Right lobe of liver (tissue), 4 donors: ENCODE results near the gene FAM151A.

ENCODE experiments used
- CTCF ChIP-seq, 4 donors: fragments of 200-600 bp in 3 of 4; fragments of 450-650 bp in 1 of 4; IDR thresholded peaks; one replicate each; pipeline versions ENCODE4 v1.5.1 to v1.8.0; 2016 to 2022; ENCODE audit warnings: antibody characterized with exemption in 4 of 4, mild to moderate bottlenecking in 2 of 4
- POLR2A ChIP-seq: fragments of 450-650 bp; IDR thresholded peaks from one replicate; pipeline ENCODE4 v1.6.1; 2017; ENCODE audit warnings: antibody characterized with exemption, mild to moderate bottlenecking
- donor health status: DM: no; HTN: no; CAD: no.
- donor health status: DM: no; HTN: no; CAD: no.
- donor health status: DM: no; HTN: yes; CAD: no.

DNA sequence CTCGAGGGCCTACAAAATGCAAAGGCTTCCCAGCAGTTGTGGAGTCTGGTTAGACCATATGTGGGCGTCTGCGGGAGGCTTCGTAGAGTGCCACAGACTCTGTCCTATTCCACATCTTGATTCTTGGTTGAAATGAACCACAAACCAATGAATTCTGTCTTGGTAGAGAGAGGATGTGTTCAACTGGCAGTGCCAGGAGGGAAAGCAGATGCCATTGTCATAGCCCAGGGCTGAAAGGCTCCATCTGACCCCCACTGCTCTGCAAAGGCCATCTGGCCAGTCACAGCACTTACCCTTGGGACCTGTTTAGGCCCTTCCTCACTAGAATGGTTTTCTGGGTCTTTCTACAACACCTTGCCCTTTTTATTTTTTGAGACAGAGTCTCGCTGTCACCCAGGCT is 53.2 kb downstream of the FAM151A start:
- TF ChIP-seq CTCF (IDR thresholded peaks at IDR 0.05) (no peak), POLR2A (no peak)
